Measurements from ENCODE around the gene RIPPLY3.

DNA sequence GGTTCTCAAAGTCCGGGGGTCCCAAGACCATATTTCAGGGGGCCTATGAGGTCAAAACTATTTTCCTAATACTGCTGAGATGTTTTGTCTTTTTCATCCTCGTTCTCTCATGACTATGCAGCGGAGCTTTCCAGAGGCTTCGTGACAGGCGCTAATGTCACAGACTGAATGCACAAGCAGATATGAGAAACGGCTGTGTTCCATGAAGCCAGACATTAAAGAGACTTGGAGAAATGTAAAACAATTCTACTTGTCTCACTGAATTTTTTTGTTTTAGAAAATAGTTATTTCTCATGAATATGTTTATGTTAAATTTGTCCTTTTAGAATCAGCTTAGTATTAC, 56.1 kb downstream of the RIPPLY3 start:
- no peak for TF ChIP-seq POLR2A (IDR thresholded peaks at IDR 0.05)
- TF ChIP-seq, protein P1, sequence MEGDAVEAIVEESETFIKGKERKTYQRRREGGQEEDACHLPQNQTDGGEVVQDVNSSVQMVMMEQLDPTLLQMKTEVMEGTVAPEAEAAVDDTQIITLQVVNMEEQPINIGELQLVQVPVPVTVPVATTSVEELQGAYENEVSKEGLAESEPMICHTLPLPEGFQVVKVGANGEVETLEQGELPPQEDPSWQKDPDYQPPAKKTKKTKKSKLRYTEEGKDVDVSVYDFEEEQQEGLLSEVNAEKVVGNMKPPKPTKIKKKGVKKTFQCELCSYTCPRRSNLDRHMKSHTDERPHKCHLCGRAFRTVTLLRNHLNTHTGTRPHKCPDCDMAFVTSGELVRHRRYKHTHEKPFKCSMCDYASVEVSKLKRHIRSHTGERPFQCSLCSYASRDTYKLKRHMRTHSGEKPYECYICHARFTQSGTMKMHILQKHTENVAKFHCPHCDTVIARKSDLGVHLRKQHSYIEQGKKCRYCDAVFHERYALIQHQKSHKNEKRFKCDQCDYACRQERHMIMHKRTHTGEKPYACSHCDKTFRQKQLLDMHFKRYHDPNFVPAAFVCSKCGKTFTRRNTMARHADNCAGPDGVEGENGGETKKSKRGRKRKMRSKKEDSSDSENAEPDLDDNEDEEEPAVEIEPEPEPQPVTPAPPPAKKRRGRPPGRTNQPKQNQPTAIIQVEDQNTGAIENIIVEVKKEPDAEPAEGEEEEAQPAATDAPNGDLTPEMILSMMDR (IDR thresholded peaks at IDR 0.05) = no peak
